ENCODE data around the gene LRGUK.

The LRGUK gene

GRCh38 chr7:134212576-134213546 lies 85.7 kb downstream of the LRGUK start:
- CTCF ChIA-PET = interaction anchor here (0.6 to 0.9 kb wide), 2 partner anchors 11 to 21 kb away, joined by 3 read pairs; no protein-coding TSS in a partner anchor
- POLR2A ChIA-PET = no interaction called here
- no peak for TF ChIP-seq ZNF248 (tag by site-specific recombination; IDR thresholded peaks at IDR 0.05)
- TF ChIP-seq ZBTB21 (tag by site-specific recombination; IDR thresholded peaks at IDR 0.05) = no peak
- no peak for TF ChIP-seq ZNF654 (tag by site-specific recombination; IDR thresholded peaks at IDR 0.05; ENCODE audit: low read depth)
- TF ChIP-seq ZNF692 (tag by site-specific recombination; IDR thresholded peaks at IDR 0.05) = no peak
- no peak for TF ChIP-seq ZNF239 (tag by site-specific recombination; IDR thresholded peaks at IDR 0.05)
- TF ChIP-seq RBAK (tag by site-specific recombination; IDR thresholded peaks at IDR 0.05) = no peak
- Histone ChIP-seq H3K36me3 (ENCODE audit: control insufficient read depth in 2 of 2, insufficient read depth in 1 of 2, low read length in 2 of 2) (no peaks in the 10 kb centered on the region), H3K27ac (ENCODE audit: extremely low read depth, low read depth, low read length) (no peak overlapping the region), H3K4me1 (ENCODE audit: control insufficient read depth, insufficient read depth, low read length) (no peaks in the 10 kb centered on the region), H3K4me3 (ENCODE audit: low read depth, low read length) (no peak overlapping the region), H3K9me3 (ENCODE audit: control insufficient read depth, insufficient read depth, low read depth, low read length) (no peaks in the 10 kb centered on the region)

- Histone ChIP-seq H3K4me3 (ENCODE audit: low read depth, low read length) (no peak overlapping the region), H3K9me3 (ENCODE audit: control insufficient read depth, insufficient read depth, low read depth, low read length) (no peaks in the 10 kb centered on the region), H3K27ac (ENCODE audit: extremely low read depth, low read depth, low read length) (no peak overlapping the region), H3K4me1 (ENCODE audit: control insufficient read depth, insufficient read depth, low read length) (no peaks in the 10 kb centered on the region), H3K36me3 (ENCODE audit: control insufficient read depth in 2 of 2, insufficient read depth in 1 of 2, low read length in 2 of 2) (no peaks in the 10 kb centered on the region)
- ChIA-PET CTCF (no interaction called here), POLR2A (no interaction called here)
- TF ChIP-seq ZSCAN30 (tag by site-specific recombination; IDR thresholded peaks at IDR 0.05) = no peak
- TF ChIP-seq PRDM1 (tag by site-specific recombination; IDR thresholded peaks at IDR 0.05) = no peak
- TF ChIP-seq ZSCAN5A (tag by site-specific recombination; IDR thresholded peaks at IDR 0.05) = no peak
- no peak for TF ChIP-seq REST (tag by site-specific recombination; IDR thresholded peaks at IDR 0.05)
- no peak for TF ChIP-seq ZNF114 (tag by site-specific recombination; IDR thresholded peaks at IDR 0.05)
- TF ChIP-seq ZNF488 (tag by site-specific recombination; IDR thresholded peaks at IDR 0.05) = no peak
- no peak for TF ChIP-seq KLF9 (tag by site-specific recombination; IDR thresholded peaks at IDR 0.05; ENCODE audit: low read depth)
- no peak for TF ChIP-seq YY1 (tag by site-specific recombination; IDR thresholded peaks at IDR 0.05)
- TF ChIP-seq ZFP41 (tag by site-specific recombination; IDR thresholded peaks at IDR 0.05; ENCODE audit: borderline replicate concordance) = no peak
- no peak for TF ChIP-seq ZNF16 (tag by site-specific recombination; IDR thresholded peaks at IDR 0.05; ENCODE audit: low read depth)
- TF ChIP-seq ZNF221 (tag by site-specific recombination; IDR thresholded peaks at IDR 0.05; ENCODE audit: borderline replicate concordance) = no peak
- TF ChIP-seq ZNF558 (tag by site-specific recombination; IDR thresholded peaks at IDR 0.05) = no peak
- TF ChIP-seq ELK4 (IDR thresholded peaks at IDR 0.05; ENCODE audit: borderline replicate concordance, low read depth, low read length) = no peak
- TF ChIP-seq ZNF544 (tag by site-specific recombination; IDR thresholded peaks at IDR 0.05) = no peak
- TF ChIP-seq ZNF112 (tag by site-specific recombination; IDR thresholded peaks at IDR 0.05) = no peak
- no peak for TF ChIP-seq ZNF133 (tag by site-specific recombination; IDR thresholded peaks at IDR 0.05)
Observed at GRCh38 chr7:134220236-134220635, 93.1 kb downstream of the LRGUK start.

Measured in HEK293 (cell line).